ENCODE data around the gene ARAP3. TPM values are rescaled to one million over a fixed set of nuclear protein-coding genes. Genes with fewer than 3 reads are reported as not detected.
A peak's percentile ranks its signal among the peaks of the same experiment; 100 is the strongest.

ARAP3 gene
- total and polyA plus RNA-seq, 5 donors from 2014 or later = 0.25 to 6.1 (median 0.79) TPM; not detected in 1

- no peak overlapping the region for H3K4me3 Mint-ChIP-seq
These were observed 15.8 kb downstream of the ARAP3 start for GRCh38 chr5:141665995-141666940.

GRCh38 chr5:141664733-141665461 is 17.1 kb downstream of the ARAP3 start:
- Mint-ChIP-seq H3K36me3 (no peaks in the 10 kb centered on the region), H3K27me3 (peaks cover 4% of the 10 kb centered on the region), H3K4me1 (peaks cover 0 to 6% (median 3%) of the 10 kb centered on the region in 4 donors), H3K4me3 (no peak overlapping the region), H3K27ac (no peak overlapping the region), H3K9me3 (no peaks in the 10 kb centered on the region)
- no peak overlapping the region for H3K4me3 ChIP-seq (ENCODE audit: low read depth, low read length)
- H3K27ac ChIP-seq (ENCODE audit: insufficient read depth, low read length, poor library complexity, severe bottlenecking) = no peak overlapping the region
- ATAC-seq (ENCODE audit: low read depth in 2 of 2) (peak; percentile 76 to 83), DNase-seq (peak; percentile 52 to 76 (median 67))
- H3K27me3 ChIP-seq (ENCODE audit: control insufficient read depth, insufficient read depth, low read length) = no peaks in the 10 kb centered on the region
- H3K9me3 ChIP-seq (ENCODE audit: control insufficient read depth in 2 of 2, low read length in 2 of 2) = no peaks in the 10 kb centered on the region
- H3K4me1 ChIP-seq (ENCODE audit: control insufficient read depth, insufficient read depth, low read length, poor library complexity, severe bottlenecking) = peaks cover 3% of the 10 kb centered on the region
- no peaks in the 10 kb centered on the region for H3K36me3 ChIP-seq (ENCODE audit: control insufficient read depth, insufficient read depth, low read length)

More at GRCh38 chr5:141665995-141666940, 15.8 kb downstream of the ARAP3 start:
- H3K36me3 ChIP-seq (ENCODE audit: control insufficient read depth, insufficient read depth, low read length) = no peaks in the 10 kb centered on the region
- no peaks in the 10 kb centered on the region for H3K9me3 ChIP-seq (ENCODE audit: control insufficient read depth in 2 of 2, low read length in 2 of 2)
- H3K4me3 ChIP-seq (ENCODE audit: low read depth, low read length) = no peak overlapping the region
- peak overlapping the region in 1 of 3 donors; percentile 67 for H3K27ac Mint-ChIP-seq
- H3K4me1 Mint-ChIP-seq = peaks cover 0 to 6% (median 3%) of the 10 kb centered on the region in 4 donors
- ATAC-seq (ENCODE audit: low read depth in 2 of 2) = no peak
- H3K27me3 ChIP-seq (ENCODE audit: control insufficient read depth, insufficient read depth, low read length) = no peaks in the 10 kb centered on the region
- H3K27me3 Mint-ChIP-seq = peaks cover 4% of the 10 kb centered on the region
- no peak for DNase-seq
- H3K9me3 Mint-ChIP-seq = no peaks in the 10 kb centered on the region
- H3K27ac ChIP-seq (ENCODE audit: insufficient read depth, low read length, poor library complexity, severe bottlenecking) = no peak overlapping the region
- H3K36me3 Mint-ChIP-seq = no peaks in the 10 kb centered on the region
- H3K4me1 ChIP-seq (ENCODE audit: control insufficient read depth, insufficient read depth, low read length, poor library complexity, severe bottlenecking) = peaks cover 3% of the 10 kb centered on the region

- H3K4me3 Mint-ChIP-seq = no peak overlapping the region
- H3K27ac Mint-ChIP-seq = no peak overlapping the region
- no peaks in the 10 kb centered on the region for H3K27me3 ChIP-seq (ENCODE audit: control insufficient read depth, insufficient read depth, low read length)
- peaks cover 0 to 6% (median 3%) of the 10 kb centered on the region in 4 donors for H3K4me1 Mint-ChIP-seq
- no peaks in the 10 kb centered on the region for H3K36me3 ChIP-seq (ENCODE audit: control insufficient read depth, insufficient read depth, low read length)
- H3K9me3 ChIP-seq (ENCODE audit: control insufficient read depth in 2 of 2, low read length in 2 of 2) = no peaks in the 10 kb centered on the region
- ATAC-seq (ENCODE audit: low read depth in 2 of 2) (no peak), DNase-seq (no peak)
- H3K9me3 Mint-ChIP-seq = no peaks in the 10 kb centered on the region
- H3K4me1 ChIP-seq (ENCODE audit: control insufficient read depth, insufficient read depth, low read length, poor library complexity, severe bottlenecking) = peaks cover 3% of the 10 kb centered on the region
- H3K27me3 Mint-ChIP-seq = peaks cover under 1% of the 10 kb centered on the region
- H3K4me3 ChIP-seq (ENCODE audit: low read depth, low read length) = no peak overlapping the region
- H3K36me3 Mint-ChIP-seq = no peaks in the 10 kb centered on the region
- H3K27ac ChIP-seq (ENCODE audit: insufficient read depth, low read length, poor library complexity, severe bottlenecking) = no peak overlapping the region
These were observed 18.5 kb downstream of the ARAP3 start for GRCh38 chr5:141663506-141663905.

- Mint-ChIP-seq H3K36me3 (no peaks in the 10 kb centered on the region), H3K9me3 (no peaks in the 10 kb centered on the region), H3K4me1 (peaks cover 0 to 6% (median 3%) of the 10 kb centered on the region in 4 donors), H3K27me3 (no peaks in the 10 kb centered on the region), H3K27ac (no peak overlapping the region), H3K4me3 (no peak overlapping the region)
- Histone ChIP-seq H3K4me1 (ENCODE audit: control insufficient read depth, insufficient read depth, low read length, poor library complexity, severe bottlenecking) (peaks cover 3% of the 10 kb centered on the region), H3K36me3 (ENCODE audit: control insufficient read depth, insufficient read depth, low read length) (no peaks in the 10 kb centered on the region), H3K27ac (ENCODE audit: insufficient read depth, low read length, poor library complexity, severe bottlenecking) (no peak overlapping the region), H3K4me3 (ENCODE audit: low read depth, low read length) (no peak overlapping the region), H3K9me3 (ENCODE audit: control insufficient read depth in 2 of 2, low read length in 2 of 2) (no peaks in the 10 kb centered on the region), H3K27me3 (ENCODE audit: control insufficient read depth, insufficient read depth, low read length) (no peaks in the 10 kb centered on the region)
- no peak for DNase-seq
- ATAC-seq (ENCODE audit: low read depth in 2 of 2) = no peak
These were observed 20.0 kb downstream of the ARAP3 start for GRCh38 chr5:141662028-141662427.

GRCh38 chr5:141657937-141658545 is 24.0 kb downstream of the ARAP3 start:
- no peak for ATAC-seq (ENCODE audit: low read depth in 2 of 2)
- no peak overlapping the region for H3K4me3 Mint-ChIP-seq

GRCh38 chr5:141657404-141657803 is 24.6 kb downstream of the ARAP3 start:
- Mint-ChIP-seq H3K27ac (no peak overlapping the region), H3K4me1 (peaks cover 3 to 10% (median 9%) of the 10 kb centered on the region in 4 donors)
- ATAC-seq (ENCODE audit: low read depth in 2 of 2) = no peak

More at GRCh38 chr5:141657937-141658545, 24.0 kb downstream of the ARAP3 start:
- Mint-ChIP-seq H3K27ac (no peak overlapping the region), H3K4me1 (peaks cover 0 to 6% (median 5%) of the 10 kb centered on the region in 4 donors), H3K36me3 (no peaks in the 10 kb centered on the region), H3K9me3 (no peaks in the 10 kb centered on the region), H3K27me3 (no peaks in the 10 kb centered on the region)
- Histone ChIP-seq H3K27ac (ENCODE audit: insufficient read depth, low read length, poor library complexity, severe bottlenecking) (no peak overlapping the region), H3K9me3 (ENCODE audit: control insufficient read depth in 2 of 2, low read length in 2 of 2) (no peaks in the 10 kb centered on the region), H3K36me3 (ENCODE audit: control insufficient read depth, insufficient read depth, low read length) (no peaks in the 10 kb centered on the region), H3K4me1 (ENCODE audit: control insufficient read depth, insufficient read depth, low read length, poor library complexity, severe bottlenecking) (no peaks in the 10 kb centered on the region), H3K27me3 (ENCODE audit: control insufficient read depth, insufficient read depth, low read length) (no peaks in the 10 kb centered on the region), H3K4me3 (ENCODE audit: low read depth, low read length) (no peak overlapping the region)
- no peak for DNase-seq

GRCh38 chr5:141656396-141656795 is 25.6 kb downstream of the ARAP3 start:
- Histone ChIP-seq H3K27ac (ENCODE audit: insufficient read depth, low read length, poor library complexity, severe bottlenecking) (no peak overlapping the region), H3K9me3 (ENCODE audit: control insufficient read depth in 2 of 2, low read length in 2 of 2) (no peaks in the 10 kb centered on the region), H3K27me3 (ENCODE audit: control insufficient read depth, insufficient read depth, low read length) (no peaks in the 10 kb centered on the region), H3K36me3 (ENCODE audit: control insufficient read depth, insufficient read depth, low read length) (no peaks in the 10 kb centered on the region), H3K4me1 (ENCODE audit: control insufficient read depth, insufficient read depth, low read length, poor library complexity, severe bottlenecking) (peaks cover 9% of the 10 kb centered on the region), H3K4me3 (ENCODE audit: low read depth, low read length) (no peak overlapping the region)
- Mint-ChIP-seq H3K9me3 (no peaks in the 10 kb centered on the region), H3K27ac (no peak overlapping the region), H3K4me1 (peaks cover 9 to 20% (median 16%) of the 10 kb centered on the region in 4 donors), H3K4me3 (peak overlapping the region in 1 of 4 donors; percentile 45), H3K27me3 (no peaks in the 10 kb centered on the region), H3K36me3 (no peaks in the 10 kb centered on the region)
- DNase-seq (no peak), ATAC-seq (ENCODE audit: low read depth in 2 of 2) (no peak)

More at GRCh38 chr5:141657404-141657803, 24.6 kb downstream of the ARAP3 start:
- no peaks in the 10 kb centered on the region for H3K9me3 Mint-ChIP-seq
- H3K27me3 Mint-ChIP-seq = no peaks in the 10 kb centered on the region
- no peaks in the 10 kb centered on the region for H3K36me3 Mint-ChIP-seq
- H3K4me3 Mint-ChIP-seq = no peak overlapping the region
- Histone ChIP-seq H3K9me3 (ENCODE audit: control insufficient read depth in 2 of 2, low read length in 2 of 2) (no peaks in the 10 kb centered on the region), H3K27ac (ENCODE audit: insufficient read depth, low read length, poor library complexity, severe bottlenecking) (no peak overlapping the region), H3K27me3 (ENCODE audit: control insufficient read depth, insufficient read depth, low read length) (no peaks in the 10 kb centered on the region), H3K36me3 (ENCODE audit: control insufficient read depth, insufficient read depth, low read length) (no peaks in the 10 kb centered on the region), H3K4me3 (ENCODE audit: low read depth, low read length) (no peak overlapping the region), H3K4me1 (ENCODE audit: control insufficient read depth, insufficient read depth, low read length, poor library complexity, severe bottlenecking) (no peaks in the 10 kb centered on the region)
- no peak for DNase-seq

Data from CD4-positive, CD25-positive, alpha-beta regulatory T cell (primary cell).